DOHH2 (cell line): ENCODE measurements around the gene VSIG10L.

ENCODE experiments used
- CTCF ChIP-seq: fragments of 200-600 bp; sonication (generic); IDR thresholded peaks from one replicate; pipeline ENCODE4 v1.5.1; 2014; ENCODE audit warnings: antibody characterized with exemption, mild to moderate bottlenecking, low read depth, low read length; ENCODE audit not compliant: poor library complexity, severe bottlenecking
- EZH2phosphoT487 ChIP-seq: fragments of 200-600 bp; sonication (generic); IDR thresholded peaks from 2 replicates; pipeline ENCODE4 v1.6.1; 2017; ENCODE audit warnings: borderline replicate concordance, mild to moderate bottlenecking, antibody characterized with exemption, low read length, moderate library complexity, mixed read lengths

DNA sequence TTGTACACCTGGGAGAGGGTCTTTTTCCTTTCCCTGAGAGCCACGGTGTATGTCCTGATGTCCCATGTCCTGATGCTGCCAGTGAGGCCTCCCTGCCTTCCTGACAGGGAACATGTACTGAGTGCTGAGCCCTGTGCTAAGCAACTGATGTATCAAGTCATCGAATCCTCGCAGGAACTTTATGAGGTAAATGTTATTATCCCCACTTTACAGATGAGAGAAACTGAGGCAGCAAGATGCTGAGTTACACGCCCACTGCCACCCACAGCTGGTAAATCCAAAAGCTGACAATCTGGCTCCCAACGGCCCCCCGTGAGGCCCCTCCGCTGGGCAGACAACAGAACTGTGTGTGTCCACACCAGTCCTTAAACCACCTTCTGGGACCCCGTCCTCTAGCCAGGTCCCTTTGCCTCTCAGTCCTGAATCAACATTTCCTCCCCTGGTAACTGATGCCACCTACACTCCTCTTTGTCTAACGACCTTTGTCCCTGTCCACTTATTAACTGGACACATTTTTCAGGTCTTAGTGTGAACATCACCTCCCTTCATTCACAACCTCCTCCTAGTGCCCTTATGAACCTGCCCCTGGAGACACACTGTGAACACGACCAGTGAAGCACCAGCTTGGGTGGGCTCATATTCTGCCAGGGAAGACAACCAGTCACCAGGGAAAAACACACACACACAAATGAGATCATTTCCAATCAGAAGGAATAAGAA, 5.4 kb upstream of the VSIG10L start:
- no peak for TF ChIP-seq EZH2phosphoT487
- no peak for TF ChIP-seq CTCF
